Stimulated activated CD8-positive, alpha-beta memory T cell treated with anti-CD3 and anti-CD28 coated beads, Interleukin-2, amount 100 ng/mL, for 48 hours (primary cell): Measurements from ENCODE around the gene HELZ.
"Not testable (repeated sequence)": the region's sequence is repeated elsewhere in the genome, so short reads cannot be mapped to it uniquely, and the experiment has no call there.

ENCODE experiments used
- DNase-seq, 2 donors: peaks; one replicate each; pipeline ENCODE4 v3.0.0-alpha.2; 2020; ENCODE audit warnings: low read depth in 2 of 2

HELZ gene

GRCh38 chr17:67265436-67266019 is 20.5 kb upstream of the HELZ start:
- no peak for DNase-seq

- DNase-seq: no peak
These were observed 17.6 kb upstream of the HELZ start for GRCh38 chr17:67262435-67263117.

- no peak for DNase-seq
These were observed 15.4 kb upstream of the HELZ start for GRCh38 chr17:67260170-67260987.

- DNase-seq: no peak
These were observed 13.9 kb upstream of the HELZ start for GRCh38 chr17:67258821-67259468.

- DNase-seq: no peak
These were observed 11.2 kb upstream of the HELZ start for GRCh38 chr17:67256075-67256732.

DNA sequence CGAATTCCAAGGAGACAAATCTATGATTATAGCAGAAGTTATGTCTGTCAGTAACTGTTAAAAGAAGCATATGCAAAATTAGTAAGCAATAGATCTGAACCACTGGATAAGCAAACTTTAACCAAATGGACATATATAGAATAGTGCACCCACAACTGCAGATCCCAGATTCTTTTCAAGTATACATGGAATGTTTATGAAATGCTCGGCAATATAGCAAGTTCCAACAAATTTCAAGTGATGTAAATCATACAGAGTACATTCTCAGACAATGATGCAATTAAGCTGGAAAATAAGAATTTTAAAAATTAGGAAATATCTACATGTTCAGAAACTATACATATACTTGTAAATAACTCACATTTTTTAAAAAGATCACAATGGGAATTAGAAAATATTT is 8.4 kb upstream of the HELZ start:
- DNase-seq: no peak

GRCh38 chr17:67251586-67251985 is 6.6 kb upstream of the HELZ start:
- DNase-seq: not testable (repeated sequence)

- DNase-seq: no peak
These were observed 3.3 kb upstream of the HELZ start for GRCh38 chr17:67248291-67248690.

DNA sequence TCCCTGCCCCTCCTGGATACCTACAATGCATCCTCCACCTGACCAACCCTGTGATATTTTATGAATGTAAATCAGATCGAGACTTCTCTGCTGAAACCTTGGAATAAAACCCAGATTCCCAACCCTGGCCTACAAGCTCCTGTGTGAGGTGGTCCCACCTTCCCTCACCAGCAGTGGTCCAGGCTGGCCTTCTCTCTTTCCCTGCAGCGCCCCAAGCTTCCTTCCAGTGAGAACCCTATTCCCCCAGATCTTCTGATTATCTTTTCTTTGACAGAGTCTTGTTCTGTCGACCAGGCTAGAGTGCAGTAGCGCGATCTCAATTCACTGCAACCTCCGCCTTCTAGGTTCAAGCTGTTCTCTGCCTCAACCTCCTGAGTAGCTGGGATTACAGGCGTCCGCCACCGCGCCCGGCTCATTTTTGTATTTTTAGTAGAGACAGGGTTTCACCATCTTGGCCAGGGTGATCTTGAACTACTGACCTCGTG is 2.5 kb upstream of the HELZ start:
- no peak for DNase-seq

GRCh38 chr17:67246653-67247415 is 1.8 kb upstream of the HELZ start:
- no peak for DNase-seq

- DNase-seq: no peak
These were observed 1.3 kb upstream of the HELZ start for GRCh38 chr17:67246403-67246652.

DNA sequence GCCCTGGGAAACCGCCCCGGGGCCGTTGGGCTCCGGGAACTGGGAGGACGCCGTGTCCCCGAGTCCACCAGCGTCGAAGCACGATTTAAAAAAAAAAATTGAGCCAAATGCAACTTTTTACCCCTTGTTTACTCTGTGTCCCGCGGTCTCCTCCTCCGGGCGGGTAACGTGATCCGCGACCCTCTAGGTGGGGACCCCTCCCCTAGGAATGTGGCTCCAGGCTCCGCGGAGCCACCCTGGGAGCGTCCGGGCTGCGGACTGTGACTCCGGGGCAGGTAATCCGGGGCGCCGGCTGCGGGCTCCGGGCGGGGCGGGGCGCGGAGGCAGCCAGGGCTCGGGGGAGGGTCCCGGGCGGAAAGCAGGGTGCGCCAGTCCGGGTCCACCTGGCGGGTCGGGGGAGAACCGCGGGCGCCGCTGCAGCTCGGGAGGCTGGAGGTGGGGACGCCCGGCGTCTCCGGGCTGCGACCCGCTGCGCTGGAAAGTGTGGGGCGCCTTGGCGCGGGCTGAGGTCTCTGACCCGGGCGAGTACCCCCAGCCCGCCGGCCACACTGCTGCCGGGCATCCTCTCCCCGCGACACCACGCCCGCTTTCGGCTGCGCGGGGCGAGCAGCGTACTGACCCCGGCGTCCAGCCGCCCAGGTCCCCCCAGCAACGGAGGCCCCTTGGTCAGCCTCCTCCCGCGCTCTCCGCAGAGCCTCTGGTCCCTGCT is 852 bp upstream of the HELZ start:
- peak in 1 of 2 donors; percentile 15 for DNase-seq

- no peak for DNase-seq
These were observed 444 bp downstream of the HELZ start for GRCh38 chr17:67244431-67245072.

DNA sequence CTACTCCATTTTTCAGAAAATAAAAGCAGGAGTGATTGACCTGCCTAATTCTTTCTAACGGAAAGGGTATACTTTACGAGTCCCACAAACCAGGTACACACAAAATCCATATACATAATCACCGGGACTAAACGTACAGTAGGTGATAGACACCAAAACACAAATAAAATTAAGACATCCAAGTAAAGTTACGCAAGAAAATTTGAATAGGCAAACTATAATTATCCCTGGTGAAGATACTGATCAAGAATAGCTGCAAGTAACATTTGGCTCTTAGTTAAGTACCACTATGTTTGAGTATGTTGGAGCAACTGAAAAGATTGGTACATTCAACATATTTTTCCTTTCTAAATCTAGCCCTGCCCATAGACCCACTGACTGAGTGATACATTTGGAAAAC is 1.7 kb downstream of the HELZ start:
- no peak for DNase-seq

- no peak for DNase-seq
These were observed 3.2 kb downstream of the HELZ start for GRCh38 chr17:67241719-67242341.

DNA sequence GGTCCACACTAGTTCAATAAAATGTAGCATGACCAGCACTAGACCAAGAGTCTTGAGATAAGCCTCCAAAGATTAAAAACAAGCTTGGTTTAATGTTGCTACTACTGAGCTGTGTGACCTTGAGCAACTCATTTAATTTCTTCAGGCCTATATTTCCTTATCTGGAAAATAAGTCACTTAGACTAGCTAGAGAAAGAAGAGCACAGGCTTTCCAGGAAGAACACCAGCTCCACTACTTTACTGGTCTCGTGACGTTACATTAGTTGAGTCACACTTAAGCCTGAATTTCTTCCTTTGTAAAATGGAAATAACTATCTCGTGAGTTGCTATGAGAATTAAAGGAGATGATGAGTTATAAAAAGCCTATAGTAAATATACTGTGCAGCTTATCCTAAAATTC is 5.4 kb downstream of the HELZ start:
- no peak for DNase-seq

DNA sequence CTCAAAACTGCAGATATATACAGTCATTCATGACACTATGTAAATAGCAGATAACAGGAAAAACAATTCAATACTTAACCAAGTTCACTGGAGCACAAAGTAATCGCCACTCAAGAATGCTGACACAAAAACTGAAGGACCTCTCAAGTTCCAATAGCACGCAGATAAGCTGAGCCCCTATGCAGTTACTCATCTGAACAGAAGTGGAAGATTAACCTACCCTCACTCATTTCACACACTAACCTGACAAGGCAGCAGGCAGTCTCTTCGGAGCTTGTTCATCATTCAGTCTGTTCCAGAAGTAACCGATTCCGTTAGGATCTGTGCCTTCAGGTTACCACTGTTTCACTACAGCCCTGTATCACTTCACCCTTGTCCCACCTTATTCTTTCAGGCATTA is 6.0 kb downstream of the HELZ start:
- DNase-seq: no peak

- no peak for DNase-seq
These were observed 12.6 kb downstream of the HELZ start for GRCh38 chr17:67232441-67232840.

DNA sequence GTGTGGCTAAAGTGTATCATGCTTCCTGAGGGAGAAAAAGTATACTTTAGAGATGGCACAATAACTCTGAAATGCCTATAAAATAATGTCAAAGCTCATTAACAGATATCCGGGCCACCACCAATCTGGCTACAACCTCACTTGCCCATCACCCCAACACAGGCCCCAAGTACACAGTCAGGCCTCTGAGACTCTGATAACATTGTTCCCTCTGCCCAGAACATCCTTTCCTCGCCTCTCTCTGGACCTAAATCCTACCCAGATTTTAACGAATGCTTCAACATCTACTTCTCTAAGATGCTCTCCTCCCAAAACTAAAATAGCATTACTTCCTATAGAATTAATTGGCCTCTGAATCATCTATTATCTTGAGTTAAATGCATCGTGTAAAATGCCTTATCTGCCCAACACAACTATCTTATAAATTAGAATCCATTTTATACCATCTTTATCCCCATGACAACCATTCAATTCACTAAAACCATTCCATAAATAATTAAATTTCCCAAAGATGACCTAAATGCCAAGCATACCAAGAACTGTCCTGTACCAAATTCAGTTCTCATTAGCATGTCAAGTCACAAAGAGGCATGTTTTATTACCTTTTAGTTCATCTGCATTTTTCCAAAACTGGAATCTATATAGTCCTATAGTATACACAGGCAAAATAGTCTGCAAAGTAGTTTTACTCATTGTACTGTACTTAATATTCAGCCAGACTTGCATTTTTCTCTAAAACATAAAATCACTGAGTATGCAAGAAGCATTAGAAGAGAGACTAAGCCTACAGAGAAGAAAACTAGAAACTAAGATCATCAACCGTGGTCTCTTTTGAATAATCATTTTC is 15.7 kb downstream of the HELZ start:
- DNase-seq: no peak
